GM15510 (cell line): ENCODE data around the gene LIN28B.

Experiments used
- POLR2A ChIP-seq: IDR thresholded peaks from 3 replicates; pipeline ENCODE4 v1.6.1; 2011; ENCODE audit warnings: borderline replicate concordance; ENCODE audit not compliant: insufficient read length; ENCODE audit errors: extremely low read depth

The LIN28B gene

GRCh38 chr6:104956731-104957294, at the start of gene LIN28B:
TSS of gene LIN28B (plus strand) at chr6:104957107. CDS start at chr6:104957251, 144 bp downstream.
- TF ChIP-seq POLR2A: no peak

- TF ChIP-seq POLR2A: no peak
These were observed 48.6 kb upstream of the LIN28B start for GRCh38 chr6:104908031-104908887.

GRCh38 chr6:104908888-104909525, 47.9 kb upstream of the LIN28B start:
- no peak for TF ChIP-seq POLR2A

GRCh38 chr6:104921896-104922295, 35.0 kb upstream of the LIN28B start:
- no peak for TF ChIP-seq POLR2A

- no peak for TF ChIP-seq POLR2A
These were observed 28.8 kb upstream of the LIN28B start for GRCh38 chr6:104928141-104928540.

- TF ChIP-seq POLR2A: no peak
These were observed 27.6 kb upstream of the LIN28B start for GRCh38 chr6:104929353-104929752.

- no peak for TF ChIP-seq POLR2A
These were observed 26.0 kb upstream of the LIN28B start for GRCh38 chr6:104930939-104931338.

GRCh38 chr6:104936766-104937535, 20.0 kb upstream of the LIN28B start:
- no peak for TF ChIP-seq POLR2A

- no peak for TF ChIP-seq POLR2A
These were observed 16.5 kb upstream of the LIN28B start for GRCh38 chr6:104940238-104940892.

GRCh38 chr6:104940893-104941728, 15.8 kb upstream of the LIN28B start:
- no peak for TF ChIP-seq POLR2A

GRCh38 chr6:104941729-104942091, 15.2 kb upstream of the LIN28B start:
- TF ChIP-seq POLR2A: no peak

- TF ChIP-seq POLR2A: no peak
These were observed 13.1 kb upstream of the LIN28B start for GRCh38 chr6:104943781-104944180.

- no peak for TF ChIP-seq POLR2A
These were observed 7.7 kb upstream of the LIN28B start for GRCh38 chr6:104949206-104949605.

GRCh38 chr6:104951677-104952076, 5.2 kb upstream of the LIN28B start:
- TF ChIP-seq POLR2A: no peak
